Upper lobe of left lung (tissue), 6 donors: ENCODE data around the gene CARD6. TPM values are rescaled to one million over a fixed set of nuclear protein-coding genes. Genes with fewer than 3 reads are reported as not detected.
A peak's percentile ranks its signal among the peaks of the same experiment; 100 is the strongest.

ENCODE experiments used
- ATAC-seq, 2 donors: fragments of 200-7000 bp; cut with Tn5 transposase; one replicate each; pipeline ENCODE4 v1.9.1; 2022; ENCODE audit warnings: mild to moderate bottlenecking in 2 of 2, moderate library complexity in 2 of 2; ENCODE audit not compliant: low FRiP score in 2 of 2
- DNase-seq, 2 donors: peaks; one replicate each; pipeline ENCODE4 v3.0.0-alpha.2; 2019 to 2020
- H3K27ac ChIP-seq, 4 donors: fragments of 200-600 bp; sonication (generic); one replicate each; pipeline ENCODE4 v1.5.1; 2016 to 2019
- H3K27me3 ChIP-seq, 4 donors: fragments of 200-600 bp; sonication (generic); one replicate each; pipeline ENCODE4 v1.5.1; 2017 to 2019
- H3K36me3 ChIP-seq, 4 donors: fragments of 200-600 bp; sonication (generic); one replicate each; pipeline ENCODE4 v1.5.1; 2016 to 2019
- H3K4me1 ChIP-seq, 4 donors: fragments of 200-600 bp; sonication (generic); one replicate each; pipeline ENCODE4 v1.5.1; 2018 to 2019
- H3K4me3 ChIP-seq, 4 donors: fragments of 200-600 bp; sonication (generic); one replicate each; pipeline ENCODE4 v1.5.1; 2017 to 2019; ENCODE audit warnings: mild to moderate bottlenecking in 2 of 4, moderate library complexity in 1 of 4
- H3K9me3 ChIP-seq, 4 donors: fragments of 200-600 bp; sonication (generic); one replicate each; pipeline ENCODE4 v1.5.1; 2018 to 2019
- CTCF ChIP-seq, 6 experiments: fragments of 450-650 bp in 4 of 6; fragments of 200-600 bp in 2 of 6; sonication (generic) in 2 of 6; IDR thresholded peaks; one replicate each; pipeline ENCODE4 v1.5.1; 2016 to 2019; ENCODE audit warnings: antibody characterized with exemption in 6 of 6
- EP300 ChIP-seq, 4 donors: sonication (generic); formaldehyde crosslinking; IDR thresholded peaks; one replicate each; pipeline ENCODE4 v1.5.1; 2017; ENCODE audit warnings: antibody characterized with exemption in 4 of 4, control low read depth in 2 of 4
- POLR2A ChIP-seq, 4 donors: fragments of 450-650 bp; IDR thresholded peaks; one replicate each; pipeline ENCODE4 v1.5.1; 2016 to 2017; ENCODE audit warnings: antibody characterized with exemption in 4 of 4, mild to moderate bottlenecking in 2 of 4
- POLR2AphosphoS5 ChIP-seq, 2 donors: sonication (generic); formaldehyde crosslinking; IDR thresholded peaks; one replicate each; pipeline ENCODE4 v1.5.1; 2017; ENCODE audit warnings: antibody characterized with exemption in 2 of 2
- WGBS, 2 donors: methylation state at CpG; one replicate each; pipeline ENCODE4 v1.1.5; 2017 to 2018; 5-methylcytosine and 5-hydroxymethylcytosine counted together
- small RNA-seq, 4 donors: library from RNA; depleted of rRNA; stranded (forward); fragments of <200 nt; gene quantifications; one replicate each; pipeline ENCODE3, GENCODE V24; 2016
- total RNA-seq, 6 donors: library from RNA; depleted of rRNA in 4 of 6; stranded (reverse); fragments of >200 nt in 4 of 6; gene quantifications; one replicate each; pipeline versions ENCODE4 v1.1.0 to v1.2.1, GENCODE V29; 2016 to 2021
- donor health status: DM: no; HTN: no; CAD: no; lungs with moderate emphysema.
- donor health status: DM: no; HTN: yes; CAD: no; lungs with severe emphysema.

The CARD6 gene
- total RNA-seq, 6 donors from 2014 or later = 14.7 to 23.9 (median 18.9) TPM

- Histone ChIP-seq H3K27me3 (no peaks in the 10 kb centered on the region), H3K9me3 (no peaks in the 10 kb centered on the region), H3K4me3 (no peak overlapping the region), H3K4me1 (peaks cover 0 to 14% (median 5%) of the 10 kb centered on the region in 4 donors), H3K27ac (peak overlapping the region in 2 of 4 donors; percentile 9 to 61), H3K36me3 (no peaks in the 10 kb centered on the region)
- DNase-seq (peak in 1 of 2 donors; percentile 52), ATAC-seq (peak; percentile 51 to 92)
- TF ChIP-seq POLR2AphosphoS5 (IDR thresholded peaks at IDR 0.05) (no peak), CTCF (IDR thresholded peaks at IDR 0.05) (peak; percentile 47 to 85 (median 78))
- 43% methylated on average over 7 of the region's 7 CpGs for WGBS, 2 donors
Observed at GRCh38 chr5:40904205-40904993, 63.2 kb downstream of the CARD6 start.

- TF ChIP-seq CTCF (IDR thresholded peaks at IDR 0.05) = no peak
- no peaks in the 10 kb centered on the region for H3K27me3 ChIP-seq
- H3K27ac ChIP-seq = peak overlapping the region in 3 of 4 donors; percentile 9 to 61 (median 24)
- 18 to 20% methylated on average over 2 of the region's 2 CpGs for WGBS, 2 donors
- H3K4me3 ChIP-seq = no peak overlapping the region
- no peaks in the 10 kb centered on the region for H3K9me3 ChIP-seq
- ATAC-seq (peak in 1 of 2 donors; percentile 12), DNase-seq (no peak)
- H3K4me1 ChIP-seq = peaks cover 0 to 14% (median 5%) of the 10 kb centered on the region in 4 donors
- H3K36me3 ChIP-seq = no peaks in the 10 kb centered on the region
Observed at GRCh38 chr5:40904994-40905306, 63.8 kb downstream of the CARD6 start.

- no peak for TF ChIP-seq POLR2A (IDR thresholded peaks at IDR 0.05)
- TF ChIP-seq CTCF (IDR thresholded peaks at IDR 0.05) = no peak
- TF ChIP-seq POLR2AphosphoS5 (IDR thresholded peaks at IDR 0.05) = no peak
- TF ChIP-seq EP300 (IDR thresholded peaks at IDR 0.05) = no peak
- DNase-seq (no peak), ATAC-seq (no peak)
- Histone ChIP-seq H3K27ac (no peak overlapping the region), H3K36me3 (no peaks in the 10 kb centered on the region), H3K9me3 (no peaks in the 10 kb centered on the region), H3K4me1 (peaks cover 0 to 14% (median 5%) of the 10 kb centered on the region in 4 donors), H3K4me3 (no peak overlapping the region), H3K27me3 (no peaks in the 10 kb centered on the region)
- 84 to 89% methylated on average over 1 of the region's 1 CpG for WGBS, 2 donors
Observed at GRCh38 chr5:40906351-40906751, 65.2 kb downstream of the CARD6 start.

- H3K4me1 ChIP-seq = peaks cover 0 to 10% (median 5%) of the 10 kb centered on the region in 4 donors
- peak within 1 kb of the TSS in 3 of 4 donors; percentile 16 to 39 (median 24) for H3K4me3 ChIP-seq
- no peak for DNase-seq
- peak; percentile 37 to 40 for TF ChIP-seq POLR2AphosphoS5 (IDR thresholded peaks at IDR 0.05)
- TF ChIP-seq POLR2A (IDR thresholded peaks at IDR 0.05) = no peak
- peak within 1 kb of the TSS in 2 of 4 donors; percentile 5 to 67 for H3K27ac ChIP-seq
- ATAC-seq = peak; percentile 44 to 46
- 17 to 23% methylated on average over 3 of the region's 3 CpGs for WGBS, 2 donors
- H3K36me3 ChIP-seq = no peaks in the 10 kb centered on the region
- no peaks in the 10 kb centered on the region for H3K9me3 ChIP-seq
- H3K27me3 ChIP-seq = no peaks in the 10 kb centered on the region
Observed at GRCh38 chr5:40909264-40909663, 68.1 kb downstream of the CARD6 start, which contains the start of gene C7. C7 (plus strand) TSS chr5:40909497; CDS start chr5:40909611, 114 bp downstream.

GRCh38 chr5:40909723-40910122 is 68.6 kb downstream of the CARD6 start:
- no peak for TF ChIP-seq POLR2A (IDR thresholded peaks at IDR 0.05)
- TF ChIP-seq EP300 (IDR thresholded peaks at IDR 0.05) = no peak
- H3K27me3 ChIP-seq = no peaks in the 10 kb centered on the region
- H3K9me3 ChIP-seq = no peaks in the 10 kb centered on the region
- no peaks in the 10 kb centered on the region for H3K36me3 ChIP-seq
- H3K4me1 ChIP-seq = peaks cover 0 to 6% (median 2%) of the 10 kb centered on the region in 4 donors
- peak overlapping the region in 2 of 4 donors; percentile 5 to 67 for H3K27ac ChIP-seq
- ATAC-seq = no peak
- peak overlapping the region in 3 of 4 donors; percentile 16 to 39 (median 24) for H3K4me3 ChIP-seq
- no peak for DNase-seq
- WGBS, 2 donors = 38 to 45% methylated on average over 2 of the region's 2 CpGs

Small RNA genes within 50 kb of the gene (small RNA-seq; reads per million reads assigned to genes)
- gene SNORD72 = 27.2 to 71.7 (median 35.8) reads per million in 4 donors

Other genes with a start within 250 kb of the CARD6 start
- 10 to 100 TPM; 33.9 to 64.1 (median 45.8) TPM for gene PTGER4, start 161.5 kb upstream of the CARD6 start, total RNA-seq
- gene TTC33, start 85.4 kb upstream of the CARD6 start, total RNA-seq = 10 to 100 TPM; 13.4 to 34.1 (median 17.1) TPM
- 10 to 100 TPM; 53.9 to 94.7 (median 74.5) TPM for gene PRKAA1, start 43.0 kb upstream of the CARD6 start, total RNA-seq
- 100 to 1,000 TPM; 115 to 977 (median 185) TPM for gene RPL37, start 6.1 kb upstream of the CARD6 start, total RNA-seq
- gene C7, start 68.1 kb downstream of the CARD6 start, total RNA-seq = 100 to 1,000 TPM; 117 to 741 (median 203) TPM
- gene MROH2B, start 230.0 kb downstream of the CARD6 start, total RNA-seq = not detected